GM19397 (cell line): ENCODE data around the gene ACTR8.

Experiments used
- ATAC-seq: cut with Tn5 transposase; IDR thresholded peaks from one replicate; pipeline ENCODE4 v1.9.1; 2021; ENCODE audit warnings: mild to moderate bottlenecking, moderate library complexity; ENCODE audit not compliant: unreplicated experiment

Gene ACTR8

GRCh38 chr3:53836084-53836872 is 45.7 kb downstream of the ACTR8 start:
- no peak for ATAC-seq

DNA sequence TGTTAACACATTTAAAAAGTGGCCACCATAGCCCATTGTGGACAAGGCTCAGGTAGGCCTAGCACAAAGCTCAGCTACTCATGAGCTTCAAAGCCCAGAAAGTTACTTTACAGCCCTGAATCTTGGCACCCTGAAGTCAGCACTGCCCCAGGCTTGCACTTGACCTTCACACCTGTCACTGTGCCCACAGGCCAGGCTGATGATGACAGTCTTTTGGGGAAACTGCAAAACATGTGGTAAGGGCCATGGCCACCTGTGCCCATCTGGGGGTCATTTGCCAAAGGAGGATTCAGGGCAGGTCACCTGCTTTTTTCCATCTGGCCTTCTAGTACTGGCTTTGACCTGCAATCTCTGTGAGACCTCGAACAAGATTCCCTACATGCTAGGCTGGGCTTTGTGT is 46.7 kb downstream of the ACTR8 start:
- ATAC-seq, result no peak

- no peak for ATAC-seq
Observed at GRCh38 chr3:53834429-53835095, 47.4 kb downstream of the ACTR8 start.

- no peak for ATAC-seq
Observed at GRCh38 chr3:53833700-53834099, 48.3 kb downstream of the ACTR8 start.

- ATAC-seq, result no peak
Observed at GRCh38 chr3:53833053-53833645, 48.8 kb downstream of the ACTR8 start.

- ATAC-seq, result no peak
Observed at GRCh38 chr3:53830944-53831343, 51.0 kb downstream of the ACTR8 start.

- no peak for ATAC-seq
Observed at GRCh38 chr3:53829605-53830004, 52.3 kb downstream of the ACTR8 start.

DNA sequence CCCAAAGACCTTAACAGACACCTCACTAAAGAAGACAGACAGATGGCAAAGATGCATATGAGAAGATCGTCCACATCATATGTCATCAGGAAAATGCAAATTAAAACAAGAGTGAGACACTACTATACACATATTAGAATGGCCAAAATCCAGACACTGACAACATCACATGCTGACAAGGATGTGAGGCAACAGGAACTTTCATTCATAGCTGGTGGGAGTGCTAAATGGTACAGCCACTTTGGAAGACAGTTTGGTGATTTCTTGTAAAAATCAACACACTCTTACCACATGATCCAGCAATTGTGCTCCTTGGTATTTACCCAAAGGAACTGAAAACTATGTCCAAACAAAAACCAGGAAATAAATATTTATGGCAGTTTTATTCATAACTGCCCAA is 53.4 kb downstream of the ACTR8 start:
- ATAC-seq, result no peak

DNA sequence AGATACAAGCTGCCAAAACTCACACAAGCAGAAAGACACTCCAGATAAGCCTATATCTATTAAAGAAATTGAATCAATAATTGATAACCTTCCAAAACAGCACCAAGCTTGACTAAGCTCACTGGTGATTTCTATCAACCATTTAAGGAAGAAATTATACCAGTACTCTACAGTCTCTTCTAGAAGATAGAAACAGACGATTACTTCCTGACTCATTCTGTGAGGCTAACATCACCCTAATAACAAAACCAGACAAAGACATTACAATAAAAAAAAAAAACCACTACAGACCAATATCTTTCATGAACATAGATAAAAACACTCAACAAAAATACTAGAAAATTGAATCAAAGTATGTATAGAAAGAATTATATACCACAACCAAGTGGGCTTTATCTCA is 55.9 kb downstream of the ACTR8 start:
- ATAC-seq, result no peak

GRCh38 chr3:53824795-53825194 is 57.2 kb downstream of the ACTR8 start:
- ATAC-seq, result no peak

- ATAC-seq, result no peak
Observed at GRCh38 chr3:53823956-53824657, 57.8 kb downstream of the ACTR8 start.

DNA sequence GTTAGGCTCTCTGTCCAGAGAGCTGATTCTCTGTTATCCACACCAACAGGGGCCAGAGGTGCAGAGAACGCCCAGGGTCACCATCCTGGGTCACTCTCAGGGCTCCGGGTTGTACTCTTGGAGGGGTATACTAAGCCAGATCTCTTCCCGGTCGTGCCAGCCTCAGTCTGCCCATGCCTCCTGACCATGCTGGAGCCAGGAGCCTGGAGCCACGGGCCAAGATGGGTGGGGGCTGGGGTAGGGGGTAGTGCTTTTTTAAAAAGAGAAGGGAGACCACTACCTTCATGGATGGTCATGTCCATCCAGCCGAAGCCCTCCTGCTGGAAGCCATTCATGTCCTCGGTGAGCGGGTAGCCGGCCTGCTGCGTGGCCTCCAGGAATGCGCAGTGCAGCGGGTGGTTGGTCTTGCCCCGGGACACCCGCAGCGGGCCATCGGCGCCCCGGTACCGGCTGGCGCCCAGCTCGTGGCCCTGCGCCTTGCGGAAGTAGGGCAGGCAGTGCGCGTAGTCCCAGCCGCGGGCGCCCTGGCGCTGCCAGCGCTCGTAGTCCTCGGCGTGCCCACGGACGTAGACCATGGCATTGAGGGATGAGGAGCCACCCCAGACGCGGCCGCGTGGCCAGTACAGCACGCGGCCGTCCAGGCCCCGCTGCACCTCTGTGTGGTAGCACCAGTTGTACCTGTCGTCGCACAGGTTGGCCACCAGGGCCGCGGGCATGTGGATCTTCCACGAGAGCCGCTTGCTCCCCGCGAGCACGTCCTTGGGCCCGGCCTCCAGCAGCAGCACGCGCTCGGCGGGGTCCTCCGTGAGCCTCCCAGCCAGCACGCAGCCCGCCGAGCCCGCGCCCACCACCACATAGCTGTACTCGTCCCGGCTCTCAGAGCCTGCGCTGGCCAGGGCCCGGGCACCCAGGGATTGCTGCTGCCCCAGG is 58.7 kb downstream of the ACTR8 start:
- ATAC-seq, result no peak

GRCh38 chr3:53822331-53822741 is 59.6 kb downstream of the ACTR8 start:
- ATAC-seq, result no peak

DNA sequence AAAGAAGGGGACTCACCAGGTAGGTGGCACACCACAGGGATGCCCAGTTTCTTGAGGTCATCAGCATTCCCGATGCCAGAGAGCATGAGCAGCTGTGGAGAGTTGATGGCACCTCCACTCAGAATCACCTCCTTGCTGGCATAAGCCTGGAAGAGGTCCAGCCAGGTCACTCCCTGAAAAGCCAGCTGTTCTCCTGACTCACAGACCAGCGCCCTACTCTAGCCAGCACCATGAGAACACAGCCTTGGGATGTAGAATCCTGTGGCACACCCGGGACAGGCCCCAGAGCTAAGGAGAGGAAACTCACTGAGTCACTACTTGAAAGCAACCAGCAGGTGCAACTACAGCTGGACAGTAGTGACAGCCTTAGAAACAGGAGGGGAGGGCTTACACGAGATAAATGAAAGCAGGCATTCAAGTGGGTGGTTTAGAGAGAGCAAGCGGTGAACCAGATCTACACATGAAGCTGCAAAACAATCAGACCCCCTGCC is 60.3 kb downstream of the ACTR8 start:
- no peak for ATAC-seq

DNA sequence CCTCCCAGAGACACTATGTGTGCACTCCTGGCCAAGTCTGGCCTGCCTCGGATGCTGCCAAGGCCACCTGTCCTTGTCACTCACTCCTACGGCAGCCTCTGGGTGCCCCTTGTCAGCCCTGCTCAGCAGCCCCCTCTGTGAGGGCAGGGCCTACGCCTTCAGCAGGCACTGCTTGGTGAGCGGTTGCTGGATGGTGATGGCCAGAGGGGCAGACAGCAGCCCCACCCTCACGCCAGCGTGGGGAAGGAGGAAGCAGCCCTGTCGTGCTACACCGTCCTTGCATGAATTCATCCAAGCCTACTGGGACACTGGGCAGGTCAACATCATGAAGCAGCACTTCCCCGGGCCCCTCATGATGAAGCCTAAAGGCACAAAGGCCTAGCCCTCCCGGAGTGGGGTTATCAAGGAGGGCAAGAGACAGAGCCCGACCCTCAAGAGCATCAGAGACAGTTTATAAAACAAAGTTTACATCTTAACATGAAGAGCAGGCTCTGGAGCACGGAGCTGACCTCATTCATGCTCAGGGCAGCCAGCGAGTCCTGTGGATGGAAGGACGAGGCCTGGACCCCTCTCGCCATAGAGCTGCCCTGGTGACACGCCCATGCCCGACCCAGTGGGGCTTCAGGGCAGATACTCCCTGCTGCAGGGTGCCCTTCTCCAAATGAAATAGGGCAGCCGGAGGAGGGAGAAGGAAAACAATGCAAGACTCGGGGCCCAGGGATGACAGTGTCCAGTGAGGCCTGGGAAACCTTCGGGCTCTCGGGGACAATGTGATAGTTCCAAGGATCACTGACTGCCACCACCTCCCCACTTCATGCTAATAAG is 61.0 kb downstream of the ACTR8 start:
- ATAC-seq, result no peak

- ATAC-seq, result no peak
Observed at GRCh38 chr3:53820084-53820483, 61.9 kb downstream of the ACTR8 start.

DNA sequence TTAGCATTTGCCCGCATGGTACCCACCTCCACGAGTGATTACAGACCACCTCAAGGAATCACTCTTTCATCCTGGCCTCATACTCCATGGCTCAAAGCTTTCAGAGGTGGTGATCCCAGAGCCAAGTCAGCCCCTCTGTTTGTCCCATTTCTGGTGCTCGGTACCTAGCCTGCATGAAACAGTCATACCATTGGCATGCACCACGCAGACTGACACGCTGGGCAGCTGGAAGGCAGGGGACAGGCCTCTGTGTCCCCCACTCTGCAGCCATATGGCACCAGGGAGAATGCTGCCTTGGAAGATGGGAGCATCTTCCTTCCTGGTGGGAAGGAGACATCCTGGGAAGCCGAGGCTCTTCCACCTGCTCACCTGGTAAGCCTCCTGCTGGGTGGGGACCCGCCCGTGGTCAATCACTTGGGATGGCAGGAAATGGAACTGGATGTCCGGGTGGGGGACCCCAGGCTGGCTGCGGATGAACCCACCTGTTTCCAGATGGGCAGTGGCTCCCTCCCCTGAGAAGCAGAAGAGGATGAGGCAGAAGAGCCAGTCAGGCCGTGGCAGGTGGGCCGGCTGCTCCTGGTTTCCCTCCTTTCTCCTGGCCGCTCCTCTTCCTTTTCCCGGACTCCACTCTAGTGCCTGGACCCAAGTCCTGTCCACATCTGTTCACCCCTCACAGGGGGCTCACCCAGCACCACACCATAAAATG is 62.6 kb downstream of the ACTR8 start:
- ATAC-seq, result no peak

DNA sequence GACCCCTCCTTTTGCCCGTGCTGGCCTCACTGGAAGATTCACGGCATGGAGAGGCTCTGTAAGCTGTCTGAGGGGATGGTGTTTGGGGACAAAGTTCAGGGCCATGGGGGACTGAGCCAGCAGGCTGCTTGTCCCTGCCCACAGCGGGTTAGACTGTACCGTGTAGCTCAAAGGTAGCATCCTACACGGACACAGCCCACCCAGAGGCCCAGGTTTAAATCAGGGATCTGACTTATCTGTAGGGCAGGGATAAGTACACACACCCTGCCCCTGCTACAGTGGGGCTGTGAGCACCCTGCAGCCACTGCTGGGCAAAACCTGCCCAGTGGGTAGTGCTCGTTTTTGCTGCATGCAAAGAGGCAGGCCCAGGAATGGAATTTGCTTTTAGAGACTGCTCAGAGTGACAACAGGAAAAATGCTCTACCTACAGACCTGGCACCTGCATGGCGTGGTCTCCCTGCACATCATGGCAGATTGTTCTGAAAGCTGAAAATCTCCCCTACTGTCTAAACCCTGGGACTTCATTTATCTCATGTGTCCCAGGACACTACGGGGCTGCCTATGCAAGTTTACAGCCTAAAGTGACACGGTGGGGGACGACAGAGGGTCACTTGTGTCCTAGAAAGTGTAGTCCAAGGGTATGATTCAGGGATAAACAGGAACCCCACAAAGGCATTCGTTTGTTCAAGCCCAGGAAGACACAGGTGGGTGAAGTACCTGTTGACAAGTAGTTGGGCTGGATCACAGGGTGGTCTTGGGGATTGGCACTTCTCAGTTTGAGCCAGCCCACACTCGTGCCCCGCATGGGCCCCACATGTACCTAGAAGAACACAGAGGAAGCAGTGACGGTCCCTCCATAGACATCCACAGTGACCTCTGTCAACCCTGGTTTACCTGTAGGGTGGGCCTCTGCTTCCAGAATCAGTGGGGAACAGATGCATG is 63.5 kb downstream of the ACTR8 start:
- ATAC-seq, result no peak
